Measurements from ENCODE around the gene KRTAP6-3. TPM values are rescaled to one million over a fixed set of nuclear protein-coding genes. Genes with fewer than 3 reads are reported as not detected.

Gene KRTAP6-3
- total and polyA plus RNA-seq, 2 donors (not counting 3 experiments of a cell fraction or from before 2014, with no cell fraction given), result not detected

GRCh38 chr21:30579346-30579745 lies 12.9 kb upstream of the KRTAP6-3 start:
- no peaks in the 10 kb centered on the region for H3K27me3 ChIP-seq (ENCODE audit: control insufficient read depth in 2 of 2, insufficient read depth in 2 of 2, low read length in 2 of 2)
- no peak overlapping the region for H2AFZ ChIP-seq (ENCODE audit: low read depth, low read length)
- no peaks in the 10 kb centered on the region for H3K4me1 ChIP-seq (ENCODE audit: control insufficient read depth, extremely low read depth, insufficient read depth, low read length)
- no peaks in the 10 kb centered on the region for H3K9me1 ChIP-seq (replicated peaks; ENCODE audit: control insufficient read depth, extremely low read depth, insufficient read depth, low read length)
- no peak for FAIRE-seq
- dilution Hi-C loops (cut with MboI; ENCODE audit: extremely low pct_ligation_motif_present, low sequenced_read_pairs), result no loop called here
- H4K20me1 ChIP-seq (replicated peaks; ENCODE audit: control insufficient read depth, extremely low read depth, insufficient read depth, low read length), result no peaks in the 10 kb centered on the region
- TF ChIP-seq FOS (IDR thresholded peaks at IDR 0.05; ENCODE audit: borderline replicate concordance, insufficient read depth, low read length) (no peak), GATA2 (IDR thresholded peaks at IDR 0.05; ENCODE audit: insufficient read depth, insufficient read length, low read depth, low read length) (no peak), POLR2AphosphoS5 (IDR thresholded peaks at IDR 0.05; ENCODE audit: insufficient read depth, low read depth, low read length) (no peak), MYC (IDR thresholded peaks at IDR 0.05; ENCODE audit: low read depth, low read length) (no peak), POLR2A (IDR thresholded peaks at IDR 0.05; ENCODE audit: low read depth, low read length) (no peak), EZH2 (IDR thresholded peaks at IDR 0.05; ENCODE audit: borderline replicate concordance, low read depth, low read length, severe bottlenecking) (no peak)
- TF ChIP-seq, protein P1, sequence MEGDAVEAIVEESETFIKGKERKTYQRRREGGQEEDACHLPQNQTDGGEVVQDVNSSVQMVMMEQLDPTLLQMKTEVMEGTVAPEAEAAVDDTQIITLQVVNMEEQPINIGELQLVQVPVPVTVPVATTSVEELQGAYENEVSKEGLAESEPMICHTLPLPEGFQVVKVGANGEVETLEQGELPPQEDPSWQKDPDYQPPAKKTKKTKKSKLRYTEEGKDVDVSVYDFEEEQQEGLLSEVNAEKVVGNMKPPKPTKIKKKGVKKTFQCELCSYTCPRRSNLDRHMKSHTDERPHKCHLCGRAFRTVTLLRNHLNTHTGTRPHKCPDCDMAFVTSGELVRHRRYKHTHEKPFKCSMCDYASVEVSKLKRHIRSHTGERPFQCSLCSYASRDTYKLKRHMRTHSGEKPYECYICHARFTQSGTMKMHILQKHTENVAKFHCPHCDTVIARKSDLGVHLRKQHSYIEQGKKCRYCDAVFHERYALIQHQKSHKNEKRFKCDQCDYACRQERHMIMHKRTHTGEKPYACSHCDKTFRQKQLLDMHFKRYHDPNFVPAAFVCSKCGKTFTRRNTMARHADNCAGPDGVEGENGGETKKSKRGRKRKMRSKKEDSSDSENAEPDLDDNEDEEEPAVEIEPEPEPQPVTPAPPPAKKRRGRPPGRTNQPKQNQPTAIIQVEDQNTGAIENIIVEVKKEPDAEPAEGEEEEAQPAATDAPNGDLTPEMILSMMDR (IDR thresholded peaks at IDR 0.05; ENCODE audit: extremely low read depth in 1 of 2, insufficient read depth in 1 of 2, low read depth in 1 of 2, low read length in 2 of 2), result no peak
- TF ChIP-seq, protein P2, sequence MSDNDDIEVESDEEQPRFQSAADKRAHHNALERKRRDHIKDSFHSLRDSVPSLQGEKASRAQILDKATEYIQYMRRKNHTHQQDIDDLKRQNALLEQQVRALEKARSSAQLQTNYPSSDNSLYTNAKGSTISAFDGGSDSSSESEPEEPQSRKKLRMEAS (IDR thresholded peaks at IDR 0.05; ENCODE audit: insufficient read depth, insufficient read length), result no peak
- no peak overlapping the region for H3K9ac ChIP-seq (replicated peaks; ENCODE audit: extremely low read depth, insufficient read depth, low read length)
- BruUV-seq (replicated peaks), result no TSS peak
- ChIA-PET CTCF (no interaction called here), POLR2A (no interaction called here)
- H3K4me3 ChIP-seq (replicated peaks in 1 of 3; ENCODE audit: insufficient read depth in 1 of 3, low read depth in 1 of 3, low read length in 3 of 3), result no peak overlapping the region
- H3K4me2 ChIP-seq (ENCODE audit: insufficient read depth, low read length), result no peak overlapping the region
- no peaks in the 10 kb centered on the region for H3K79me2 ChIP-seq (ENCODE audit: control insufficient read depth, insufficient read depth, low read length)
- H3K36me3 ChIP-seq (ENCODE audit: control insufficient read depth in 2 of 2, extremely low read depth in 1 of 2, insufficient read depth in 2 of 2, low read length in 2 of 2), result no peaks in the 10 kb centered on the region
- H3K27ac ChIP-seq (ENCODE audit: insufficient read depth, low read depth, low read length), result no peak overlapping the region
- intact Hi-C loops (cut with micrococcal nuclease), result no loop called here
- H3K9me3 ChIP-seq (replicated peaks; ENCODE audit: control insufficient read depth, insufficient read depth, low read length), result no peaks in the 10 kb centered on the region
- DNase-seq (ENCODE audit: low read depth, low spot score), result no peak

Data from endothelial cell of umbilical vein (primary cell).